Thoracic aorta (tissue), 2 donors: ENCODE results near the gene ICAM2. TPM values are rescaled to one million over a fixed set of nuclear protein-coding genes. Genes with fewer than 3 reads are reported as not detected.

Source experiments
- ATAC-seq: fragments of 150-250 bp; one replicate; pipeline ENCODE4 v1.8.0; 2017; ENCODE audit warnings: low read depth; ENCODE audit not compliant: insufficient number of reproducible peaks, low FRiP score
- DNase-seq: peaks from one replicate; pipeline ENCODE4 v3.0.0-alpha.2; 2020; ENCODE audit warnings: low spot score
- H3K27ac ChIP-seq, 2 donors: fragments of 200-600 bp; sonication (generic); 1 replicate in 1 of 2; 2 replicates in 1 of 2; pipeline ENCODE4 v1.5.1; 2016; ENCODE audit warnings: mild to moderate bottlenecking in 2 of 2, moderate library complexity in 2 of 2
- H3K27me3 ChIP-seq: fragments of 200-600 bp; sonication (generic); replicated peaks from 2 replicates; pipeline ENCODE4 v1.6.0; 2016; ENCODE audit warnings: mild to moderate bottlenecking; ENCODE audit not compliant: insufficient read depth
- H3K36me3 ChIP-seq: fragments of 200-600 bp; sonication (generic); one replicate; pipeline ENCODE4 v1.5.1; 2016
- H3K4me1 ChIP-seq, 2 donors: fragments of 200-600 bp; sonication (generic); 1 replicate in 1 of 2; 2 replicates in 1 of 2; pipeline versions ENCODE4 v1.5.1 to v1.6.0; 2016; ENCODE audit warnings: low read depth in 2 of 2, mild to moderate bottlenecking in 1 of 2; ENCODE audit not compliant: control insufficient read depth in 1 of 2
- H3K4me3 ChIP-seq: fragments of 200-600 bp; sonication (generic); 2 replicates; pipeline ENCODE4 v1.5.1; 2016; ENCODE audit warnings: mild to moderate bottlenecking
- H3K9me3 ChIP-seq: fragments of 200-600 bp; sonication (generic); 2 replicates; pipeline ENCODE4 v1.5.1; 2016
- total RNA-seq, 2 donors: library from RNA; depleted of rRNA; stranded (reverse); fragments of >200 nt; gene quantifications; one replicate each; pipeline versions ENCODE4 v1.1.0 to v1.2.3, GENCODE V29; 2016
- TF ChIP-seq, protein P1 (sequence below): fragments of 200-600 bp; sonication (generic); IDR thresholded peaks from one replicate; pipeline ENCODE4 v1.5.1; 2019; ENCODE audit warnings: antibody characterized with exemption

ICAM2 gene
- total RNA-seq, 2 donors from 2014 or later, result 41.6 to 46.6 TPM

- Histone ChIP-seq H3K9me3 (no peaks in the 10 kb centered on the region), H3K4me3 (peak overlapping the region; percentile 73), H3K27ac (no peak overlapping the region), H3K4me1 (peaks cover 2 to 15% of the 10 kb centered on the region in 2 donors), H3K36me3 (no peaks in the 10 kb centered on the region), H3K27me3 (no peaks in the 10 kb centered on the region)
- TF ChIP-seq, protein P1, sequence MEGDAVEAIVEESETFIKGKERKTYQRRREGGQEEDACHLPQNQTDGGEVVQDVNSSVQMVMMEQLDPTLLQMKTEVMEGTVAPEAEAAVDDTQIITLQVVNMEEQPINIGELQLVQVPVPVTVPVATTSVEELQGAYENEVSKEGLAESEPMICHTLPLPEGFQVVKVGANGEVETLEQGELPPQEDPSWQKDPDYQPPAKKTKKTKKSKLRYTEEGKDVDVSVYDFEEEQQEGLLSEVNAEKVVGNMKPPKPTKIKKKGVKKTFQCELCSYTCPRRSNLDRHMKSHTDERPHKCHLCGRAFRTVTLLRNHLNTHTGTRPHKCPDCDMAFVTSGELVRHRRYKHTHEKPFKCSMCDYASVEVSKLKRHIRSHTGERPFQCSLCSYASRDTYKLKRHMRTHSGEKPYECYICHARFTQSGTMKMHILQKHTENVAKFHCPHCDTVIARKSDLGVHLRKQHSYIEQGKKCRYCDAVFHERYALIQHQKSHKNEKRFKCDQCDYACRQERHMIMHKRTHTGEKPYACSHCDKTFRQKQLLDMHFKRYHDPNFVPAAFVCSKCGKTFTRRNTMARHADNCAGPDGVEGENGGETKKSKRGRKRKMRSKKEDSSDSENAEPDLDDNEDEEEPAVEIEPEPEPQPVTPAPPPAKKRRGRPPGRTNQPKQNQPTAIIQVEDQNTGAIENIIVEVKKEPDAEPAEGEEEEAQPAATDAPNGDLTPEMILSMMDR, result no peak
- no peak for ATAC-seq
- no peak for DNase-seq
These were observed 21.4 kb downstream of the ICAM2 start for GRCh38 chr17:63998721-63999679.

DNA sequence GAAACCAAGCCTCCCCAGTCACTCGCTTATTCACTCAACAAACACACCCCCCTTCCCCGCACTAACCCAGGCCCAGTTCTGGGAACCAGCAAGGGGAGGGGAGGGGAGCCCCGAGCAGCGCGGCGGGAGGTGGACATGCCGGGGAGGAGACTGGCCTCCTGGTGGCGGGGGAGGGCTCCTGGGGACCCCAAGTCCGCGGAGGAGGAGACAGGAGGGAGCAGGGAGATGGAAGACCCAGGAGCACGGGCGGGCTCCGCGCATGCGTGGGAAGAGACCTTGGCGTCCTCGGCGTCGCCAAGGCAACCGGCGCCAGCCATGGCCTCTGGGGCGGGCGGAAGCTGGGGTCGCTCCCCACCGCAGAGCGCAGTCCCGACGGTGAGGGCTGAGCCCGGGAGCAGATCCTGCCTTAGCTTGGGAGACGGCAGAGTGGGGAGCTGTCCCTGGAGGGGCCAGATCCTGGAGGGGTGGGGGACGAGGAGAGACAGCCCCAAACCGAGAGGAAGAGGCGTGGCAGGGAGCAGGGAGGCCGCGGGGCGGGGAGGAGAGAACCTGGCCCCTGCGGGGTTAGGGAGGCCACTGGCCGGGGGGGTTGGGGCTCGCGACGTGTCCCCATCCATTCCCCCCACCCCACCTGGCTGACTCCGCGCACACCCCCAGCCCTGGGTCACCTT, 22.2 kb downstream of the ICAM2 start, which contains the start of gene PRR29:
Gene PRR29 (plus strand): TSS at position 302 of the 671 bp plus-strand sequence. CDS start 14 bp downstream, at position 316.
- ATAC-seq (no peak), DNase-seq (no peak)
- H3K27ac ChIP-seq, result no peak within 1 kb of the TSS
- H3K27me3 ChIP-seq, result no peaks in the 10 kb centered on the region
- TF ChIP-seq, protein P1, result no peak
- H3K36me3 ChIP-seq, result no peaks in the 10 kb centered on the region
- peak within 1 kb of the TSS; percentile 73 for H3K4me3 ChIP-seq
- H3K9me3 ChIP-seq, result no peaks in the 10 kb centered on the region
- H3K4me1 ChIP-seq, result peaks cover 2 to 15% of the 10 kb centered on the region in 2 donors

GRCh38 chr17:63997341-63998048, 22.9 kb downstream of the ICAM2 start:
- Histone ChIP-seq H3K4me1 (peaks cover 2 to 15% of the 10 kb centered on the region in 2 donors), H3K27ac (no peak overlapping the region), H3K4me3 (peak overlapping the region; percentile 73), H3K9me3 (no peaks in the 10 kb centered on the region), H3K27me3 (no peaks in the 10 kb centered on the region), H3K36me3 (no peaks in the 10 kb centered on the region)
- TF ChIP-seq, protein P1, result no peak
- DNase-seq (no peak), ATAC-seq (no peak)

- TF ChIP-seq, protein P1, result no peak
- H3K27me3 ChIP-seq, result no peaks in the 10 kb centered on the region
- no peak for DNase-seq
These were observed 23.8 kb downstream of the ICAM2 start for GRCh38 chr17:63996430-63997182.

More at GRCh38 chr17:63996430-63997182, 23.8 kb downstream of the ICAM2 start:
- Histone ChIP-seq H3K4me1 (peaks cover 2 to 15% of the 10 kb centered on the region in 2 donors), H3K27ac (no peak overlapping the region), H3K4me3 (no peak overlapping the region), H3K36me3 (no peaks in the 10 kb centered on the region), H3K9me3 (no peaks in the 10 kb centered on the region)
- ATAC-seq, result peak; percentile 38
